ENCODE data around the gene RPL27.

The RPL27 gene

GRCh38 chr17:43021741-43022512 lies 23.7 kb downstream of the RPL27 start, which contains the start of gene VAT1:
Gene VAT1, minus strand, starts transcription at chr17:43022385. Its CDS starts 63 bp downstream, at chr17:43022322.
- no peak for FAIRE-seq
- peak; percentile 85 for DNase-seq (ENCODE audit: insufficient read length, low spot score)
- TF ChIP-seq POLR2A (IDR thresholded peaks at IDR 0.05; ENCODE audit: low read depth, low read length), result peak; percentile 52

GRCh38 chr17:43024407-43025289 lies 26.4 kb downstream of the RPL27 start, which contains the start of gene RND2:
Gene RND2, plus strand, starts transcription at chr17:43025231. Its CDS starts 117 bp downstream, at chr17:43025348.
- FAIRE-seq (no peak), DNase-seq (ENCODE audit: insufficient read length, low spot score) (peak; percentile 100)
- no peak for TF ChIP-seq POLR2A (IDR thresholded peaks at IDR 0.05; ENCODE audit: low read depth, low read length)

- FAIRE-seq (no peak), DNase-seq (ENCODE audit: insufficient read length, low spot score) (no peak)
- no peak for TF ChIP-seq POLR2A (IDR thresholded peaks at IDR 0.05; ENCODE audit: low read depth, low read length)
Observed at GRCh38 chr17:43025290-43025657, 27.1 kb downstream of the RPL27 start.

GRCh38 chr17:43025766-43026537 lies 27.7 kb downstream of the RPL27 start:
- DNase-seq (ENCODE audit: insufficient read length, low spot score) (no peak), FAIRE-seq (no peak)
- TF ChIP-seq POLR2A (IDR thresholded peaks at IDR 0.05; ENCODE audit: low read depth, low read length), result no peak

DNA sequence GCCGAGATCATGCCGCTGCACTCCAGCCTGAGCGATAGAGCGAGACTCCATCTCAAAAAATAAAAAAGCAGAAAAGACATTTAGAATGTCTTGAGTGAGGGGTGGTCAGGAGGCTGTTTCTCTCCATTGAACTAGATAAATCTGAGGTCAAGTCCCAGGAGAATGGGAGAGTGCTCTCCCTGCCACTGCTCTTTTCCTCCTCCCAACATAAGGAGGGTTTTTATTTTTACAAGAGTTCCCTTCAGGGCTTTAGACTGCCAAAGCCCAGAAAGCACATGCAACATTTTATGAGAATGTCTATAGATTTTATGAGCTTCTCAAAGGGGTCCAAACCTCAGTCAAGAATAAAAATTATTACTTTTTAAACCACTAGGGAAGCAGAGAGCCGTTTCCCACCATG lies 28.4 kb downstream of the RPL27 start:
- no peak for FAIRE-seq

DNA sequence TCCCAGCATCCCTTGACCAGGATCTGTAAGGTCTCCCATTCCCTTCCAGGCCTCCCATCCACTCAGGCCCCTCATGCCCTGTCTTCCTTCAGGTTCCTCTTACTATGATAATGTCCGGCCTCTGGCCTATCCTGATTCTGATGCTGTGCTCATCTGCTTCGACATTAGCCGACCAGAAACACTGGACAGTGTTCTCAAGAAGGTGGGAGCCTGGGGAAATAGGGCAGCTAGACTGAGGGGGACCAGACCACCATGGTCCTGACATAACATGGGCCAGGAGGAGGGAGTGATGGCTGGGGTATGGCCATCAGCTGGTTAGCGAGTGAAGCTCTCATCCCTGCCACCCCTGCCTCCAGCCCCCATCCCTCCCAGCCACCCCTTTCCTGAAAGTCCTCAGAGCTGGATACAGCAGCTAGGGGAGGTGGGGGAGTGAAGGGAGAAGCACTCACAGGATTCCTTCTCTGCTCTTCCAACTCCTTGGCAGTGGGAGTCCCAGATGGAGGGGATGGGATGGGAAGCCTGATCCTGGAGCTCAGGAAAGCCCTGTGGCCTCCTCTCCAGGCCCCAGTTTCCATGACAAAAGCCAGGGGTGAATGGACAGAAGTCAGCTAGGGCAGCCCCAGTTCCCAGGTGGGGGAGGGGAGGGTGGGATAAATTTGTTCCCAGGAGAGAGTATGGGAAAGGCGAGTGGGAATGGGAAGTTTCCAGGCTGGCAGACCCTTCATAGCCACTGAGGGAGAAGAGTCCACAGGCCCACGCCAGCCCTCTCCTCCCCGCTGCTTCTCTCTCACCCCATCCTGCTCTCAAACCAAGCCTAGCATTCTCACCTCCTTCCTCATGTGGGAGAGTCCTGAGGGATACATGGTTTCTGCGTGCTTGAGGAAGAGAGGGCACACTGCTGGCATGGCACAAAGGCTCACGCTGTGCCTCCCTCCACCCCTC lies 29.1 kb downstream of the RPL27 start:
- DNase-seq (ENCODE audit: insufficient read length, low spot score) (no peak), FAIRE-seq (no peak)
- no peak for TF ChIP-seq POLR2A (IDR thresholded peaks at IDR 0.05; ENCODE audit: low read depth, low read length)

More for the DNA sequence above, 28.4 kb downstream of the RPL27 start:
- no peak for TF ChIP-seq POLR2A (IDR thresholded peaks at IDR 0.05; ENCODE audit: low read depth, low read length)
- no peak for DNase-seq (ENCODE audit: insufficient read length, low spot score)

DNA sequence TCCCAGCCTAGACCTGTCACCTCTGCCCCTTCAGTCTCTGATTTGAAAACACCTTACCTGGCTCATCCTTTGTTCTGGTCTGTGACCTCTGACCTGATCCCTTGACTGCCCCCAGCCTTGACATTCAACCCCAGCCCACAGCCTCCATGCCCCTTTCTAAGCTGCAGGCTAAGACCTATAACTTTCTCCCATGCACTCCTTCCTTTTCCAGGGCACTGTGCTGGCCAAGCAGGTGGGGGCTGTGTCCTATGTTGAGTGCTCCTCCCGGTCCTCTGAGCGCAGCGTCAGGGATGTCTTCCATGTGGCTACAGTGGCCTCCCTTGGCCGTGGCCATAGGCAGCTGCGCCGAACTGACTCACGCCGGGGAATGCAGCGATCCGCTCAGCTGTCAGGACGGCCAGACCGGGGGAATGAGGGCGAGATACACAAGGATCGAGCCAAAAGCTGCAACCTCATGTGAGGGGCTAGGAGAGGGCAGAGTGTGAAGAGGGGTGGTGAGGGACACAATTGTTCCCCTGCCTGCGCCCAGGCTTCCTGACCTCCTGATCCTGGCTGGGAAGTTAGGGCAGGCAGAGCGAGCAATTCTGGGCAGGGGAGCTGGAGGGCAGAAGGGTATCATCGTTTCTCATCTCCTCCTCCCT lies 30.1 kb downstream of the RPL27 start:
- DNase-seq (ENCODE audit: insufficient read length, low spot score), result no peak
- FAIRE-seq, result no peak
- TF ChIP-seq POLR2A (IDR thresholded peaks at IDR 0.05; ENCODE audit: low read depth, low read length), result no peak

DNA sequence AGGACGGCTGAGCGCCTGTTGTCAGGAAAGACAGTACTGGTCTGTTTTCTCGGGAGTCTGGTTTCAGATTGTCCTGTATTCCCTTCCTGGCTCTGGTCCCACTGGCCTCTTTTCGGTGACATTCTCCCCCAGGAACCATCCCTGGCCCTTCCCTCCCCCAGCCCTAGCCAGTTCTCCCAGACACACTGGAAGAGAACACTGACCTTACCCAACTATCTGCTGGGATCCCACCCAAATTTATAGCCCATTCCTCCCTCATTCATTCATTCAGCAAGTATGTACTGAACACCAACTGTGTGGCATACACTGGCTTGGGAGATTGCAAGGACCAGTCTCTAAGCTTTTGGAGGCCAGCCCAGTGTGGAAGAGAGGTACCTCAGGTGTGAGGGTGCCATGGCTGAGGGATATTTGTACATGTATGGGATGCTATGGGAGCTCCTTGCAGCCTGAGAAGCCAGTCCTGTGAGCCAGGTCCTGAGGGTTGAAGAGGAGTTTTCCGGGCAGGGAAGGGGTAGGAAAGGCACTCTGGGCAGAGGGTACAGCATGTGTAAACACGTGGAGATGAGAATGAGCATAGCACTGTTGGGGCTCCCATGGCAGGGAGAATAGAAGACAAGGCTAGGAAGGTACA lies 32.0 kb downstream of the RPL27 start:
- DNase-seq (ENCODE audit: insufficient read length, low spot score) (no peak), FAIRE-seq (no peak)
- no peak for TF ChIP-seq POLR2A (IDR thresholded peaks at IDR 0.05; ENCODE audit: low read depth, low read length)

GRCh38 chr17:43031666-43032065 lies 33.4 kb downstream of the RPL27 start:
- no peak for TF ChIP-seq POLR2A (IDR thresholded peaks at IDR 0.05; ENCODE audit: low read depth, low read length)
- no peak for DNase-seq (ENCODE audit: insufficient read length, low spot score)
- FAIRE-seq, result no peak

DNA sequence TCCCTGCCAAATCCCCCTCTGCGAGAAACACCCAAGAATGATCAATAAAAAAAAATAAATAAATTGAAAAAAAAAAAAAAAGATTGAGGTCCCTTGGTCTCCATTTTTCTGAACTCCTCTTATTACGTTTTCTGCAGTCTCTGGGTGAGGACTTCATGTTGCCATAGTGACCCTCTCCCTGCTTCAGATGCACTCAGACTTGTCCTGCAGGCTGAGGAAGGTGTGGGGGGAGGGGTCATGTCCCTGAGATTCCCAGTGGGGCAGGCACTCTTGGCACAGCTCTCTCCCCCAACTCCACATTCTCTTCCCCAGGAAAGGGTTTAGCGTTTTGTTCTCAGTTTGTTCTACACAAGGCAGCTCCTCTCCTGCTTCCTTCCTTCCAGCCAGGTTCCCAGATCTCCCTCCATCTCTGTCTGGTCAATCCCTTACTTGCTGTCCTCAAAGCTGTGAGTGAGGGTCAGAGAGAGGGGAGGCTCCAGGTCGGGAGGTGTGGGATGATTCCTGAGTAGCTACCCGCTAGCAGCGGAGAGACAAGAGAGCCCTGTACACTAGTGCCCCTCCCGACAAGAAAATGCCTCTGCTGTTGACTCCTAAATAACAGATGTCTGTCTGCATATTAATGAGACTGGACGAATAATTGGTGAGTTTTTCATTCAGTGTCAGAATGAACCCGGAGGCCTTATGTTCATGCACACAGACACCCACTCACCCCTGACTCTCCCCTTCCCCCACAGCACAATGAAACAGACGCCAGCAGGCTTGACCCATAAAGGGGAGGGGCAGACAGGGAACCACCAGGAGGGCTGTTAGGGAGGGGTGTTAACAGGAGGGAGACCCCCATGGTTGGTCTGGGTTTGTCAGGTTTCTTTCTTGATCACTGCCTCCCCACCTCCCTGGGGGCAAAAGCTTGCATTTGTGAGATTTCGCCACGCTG lies 36.0 kb downstream of the RPL27 start:
- FAIRE-seq, result no peak
- no peak for DNase-seq (ENCODE audit: insufficient read length, low spot score)
- TF ChIP-seq POLR2A (IDR thresholded peaks at IDR 0.05; ENCODE audit: low read depth, low read length), result no peak

GRCh38 chr17:43034894-43035293 lies 36.7 kb downstream of the RPL27 start:
- TF ChIP-seq POLR2A (IDR thresholded peaks at IDR 0.05; ENCODE audit: low read depth, low read length), result no peak
- DNase-seq (ENCODE audit: insufficient read length, low spot score) (no peak), FAIRE-seq (no peak)

All from H54 (cell line).